Body of pancreas (tissue), 4 donors: ENCODE results near the gene IGHMBP2. TPM values are rescaled to one million over a fixed set of nuclear protein-coding genes. Genes with fewer than 3 reads are reported as not detected.

Experiments
- ATAC-seq: fragments of 150-250 bp; one replicate; pipeline ENCODE4 v1.9.1; 2016
- DNase-seq, 4 donors: peaks; one replicate each; pipeline ENCODE4 v3.0.0-alpha.2; 2019
- H3K27ac ChIP-seq, 4 donors: fragments of 200-600 bp; sonication (generic); 1 replicate in 3 of 4; 2 replicates in 1 of 4; pipeline versions ENCODE4 v1.5.1 to v1.6.1; 2016 to 2019; ENCODE audit warnings: mild to moderate bottlenecking in 1 of 4, mixed read lengths in 1 of 4, moderate library complexity in 1 of 4
- H3K27me3 ChIP-seq, 2 donors: fragments of 200-600 bp; sonication (generic); one replicate each; pipeline ENCODE4 v1.6.0; 2016; ENCODE audit warnings: mild to moderate bottlenecking in 1 of 2
- H3K36me3 ChIP-seq, 2 donors: fragments of 200-600 bp; sonication (generic); replicated peaks in 1 of 2; 2 replicates each; pipeline ENCODE4 v1.5.1; 2016; ENCODE audit warnings: low read depth in 2 of 2; ENCODE audit not compliant: insufficient read depth in 1 of 2
- H3K4me1 ChIP-seq: fragments of 200-600 bp; sonication (generic); one replicate; pipeline ENCODE4 v1.6.0; 2016
- H3K4me3 ChIP-seq, 2 donors: fragments of 200-600 bp; sonication (generic); 1 replicate in 1 of 2; 2 replicates in 1 of 2; pipeline ENCODE4 v1.5.1; 2016 to 2019
- H3K9me3 ChIP-seq, 3 donors: fragments of 200-600 bp; sonication (generic); 1 replicate in 2 of 3; 2 replicates in 1 of 3; pipeline ENCODE4 v1.5.1; 2016
- POLR2A ChIP-seq, 3 donors: fragments of 450-650 bp; IDR thresholded peaks; one replicate each; pipeline ENCODE4 v1.6.1; 2016; ENCODE audit warnings: antibody characterized with exemption in 3 of 3, mild to moderate bottlenecking in 2 of 3
- WGBS, 2 donors: methylation state at CpG; one replicate each; pipeline ENCODE4 v1.1.5; 2017; 5-methylcytosine and 5-hydroxymethylcytosine counted together
- intact Hi-C: fragments of 100-400 bp; cut with DNase I; formaldehyde crosslinking; loops from one replicate; pipeline ENCODE4 v1.15.1; 2023
- total RNA-seq, 2 donors: library from RNA; depleted of rRNA; stranded (reverse); fragments of >200 nt; gene quantifications; one replicate each; pipeline ENCODE4 v1.1.0, GENCODE V29; 2016
- TF ChIP-seq, protein P1 (sequence below), 7 experiments: fragments of 450-650 bp in 4 of 7; fragments of 200-600 bp in 3 of 7; sonication (generic) in 3 of 7; IDR thresholded peaks; one replicate each; pipeline ENCODE4 v1.5.1; 2016 to 2019; ENCODE audit warnings: antibody characterized with exemption in 7 of 7

Gene IGHMBP2
- total RNA-seq, 2 donors from 2014 or later: 6.2 to 17.1 TPM

DNA sequence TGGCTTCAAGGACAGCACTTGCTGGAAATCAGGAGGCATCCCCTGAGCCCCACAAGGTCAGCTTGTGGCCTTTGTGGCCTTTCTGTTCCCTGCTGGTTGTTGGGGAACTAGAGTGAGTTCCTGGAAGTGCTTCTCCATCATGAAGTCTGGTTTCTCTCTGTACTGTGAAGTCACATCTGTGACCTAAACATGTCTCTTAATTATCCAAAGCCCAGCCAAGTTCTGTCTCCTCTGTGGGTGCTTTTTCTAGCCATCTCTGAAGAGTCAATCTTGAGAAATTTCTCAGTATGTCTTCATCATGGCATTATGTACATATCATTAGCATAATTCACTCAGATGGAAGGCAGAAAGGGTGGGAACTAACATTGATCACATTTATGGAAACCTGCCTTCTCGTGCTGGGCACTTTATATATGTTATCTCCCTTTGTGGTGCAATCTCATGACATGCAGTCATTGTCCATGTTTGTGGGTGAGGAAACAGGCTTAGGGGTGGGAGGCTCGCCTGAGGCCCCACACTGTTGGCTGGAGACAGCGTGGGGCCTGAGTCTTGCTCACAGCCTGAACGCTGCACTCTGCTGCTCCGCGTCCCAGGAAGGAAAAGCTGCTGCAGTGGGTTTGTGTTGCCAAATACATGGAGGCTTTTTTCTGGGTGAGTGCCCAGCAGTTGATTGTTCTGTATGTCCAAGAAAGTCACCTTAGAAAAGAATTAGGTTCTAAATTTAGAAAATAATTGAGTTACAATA, 24.6 kb downstream of the IGHMBP2 start:
- ATAC-seq: no peak
- no peak for DNase-seq
- intact Hi-C loops: no loop called here
- Histone ChIP-seq H3K9me3 (peaks cover 0 to 7% (median 0%) of the 10 kb centered on the region in 3 donors), H3K36me3 (peaks cover 0 to 21% of the 10 kb centered on the region in 2 donors), H3K4me1 (no peaks in the 10 kb centered on the region), H3K27me3 (no peaks in the 10 kb centered on the region), H3K4me3 (no peak overlapping the region), H3K27ac (no peak overlapping the region)
- TF ChIP-seq POLR2A (IDR thresholded peaks at IDR 0.05): no peak
- TF ChIP-seq, protein P1, sequence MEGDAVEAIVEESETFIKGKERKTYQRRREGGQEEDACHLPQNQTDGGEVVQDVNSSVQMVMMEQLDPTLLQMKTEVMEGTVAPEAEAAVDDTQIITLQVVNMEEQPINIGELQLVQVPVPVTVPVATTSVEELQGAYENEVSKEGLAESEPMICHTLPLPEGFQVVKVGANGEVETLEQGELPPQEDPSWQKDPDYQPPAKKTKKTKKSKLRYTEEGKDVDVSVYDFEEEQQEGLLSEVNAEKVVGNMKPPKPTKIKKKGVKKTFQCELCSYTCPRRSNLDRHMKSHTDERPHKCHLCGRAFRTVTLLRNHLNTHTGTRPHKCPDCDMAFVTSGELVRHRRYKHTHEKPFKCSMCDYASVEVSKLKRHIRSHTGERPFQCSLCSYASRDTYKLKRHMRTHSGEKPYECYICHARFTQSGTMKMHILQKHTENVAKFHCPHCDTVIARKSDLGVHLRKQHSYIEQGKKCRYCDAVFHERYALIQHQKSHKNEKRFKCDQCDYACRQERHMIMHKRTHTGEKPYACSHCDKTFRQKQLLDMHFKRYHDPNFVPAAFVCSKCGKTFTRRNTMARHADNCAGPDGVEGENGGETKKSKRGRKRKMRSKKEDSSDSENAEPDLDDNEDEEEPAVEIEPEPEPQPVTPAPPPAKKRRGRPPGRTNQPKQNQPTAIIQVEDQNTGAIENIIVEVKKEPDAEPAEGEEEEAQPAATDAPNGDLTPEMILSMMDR (IDR thresholded peaks at IDR 0.05): no peak
- whole genome bisulfite sequencing, 2 donors: 78 to 95% methylated on average over 6 of the region's 6 CpGs

DNA sequence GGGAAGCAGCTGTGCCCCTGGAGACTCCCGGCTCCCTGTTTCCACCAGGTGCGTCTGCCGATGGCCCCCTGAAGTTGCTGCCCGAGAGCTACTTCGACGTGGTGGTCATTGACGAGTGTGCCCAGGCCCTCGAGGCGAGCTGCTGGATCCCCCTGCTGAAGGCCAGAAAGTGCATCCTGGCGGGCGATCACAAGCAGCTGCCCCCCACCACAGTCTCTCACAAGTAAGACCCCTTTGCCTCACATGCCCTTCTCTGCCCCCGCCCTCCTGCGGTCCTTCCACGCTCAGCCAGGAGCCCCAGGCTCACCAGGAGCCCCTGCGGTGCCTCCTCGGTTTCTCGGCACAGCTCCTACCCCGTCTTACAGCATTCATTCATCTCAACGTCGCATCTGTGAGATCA, 25.4 kb downstream of the IGHMBP2 start:
- no peak overlapping the region for H3K27ac ChIP-seq
- 93 to 96% methylated on average over 11 to 18 of the region's 20 CpGs for WGBS, 2 donors
- no peak for DNase-seq
- no peak for ATAC-seq
- H3K36me3 ChIP-seq: peaks cover 0 to 19% of the 10 kb centered on the region in 2 donors
- intact Hi-C loops: no loop called here
- H3K27me3 ChIP-seq: no peaks in the 10 kb centered on the region
- no peak overlapping the region for H3K4me3 ChIP-seq
- TF ChIP-seq, protein P1 (IDR thresholded peaks at IDR 0.05): no peak
- TF ChIP-seq POLR2A (IDR thresholded peaks at IDR 0.05): no peak
- H3K9me3 ChIP-seq: peaks cover 0 to 6% (median 0%) of the 10 kb centered on the region in 3 donors
- H3K4me1 ChIP-seq: no peaks in the 10 kb centered on the region

GRCh38 chr11:68929706-68930570, 26.2 kb downstream of the IGHMBP2 start:
- TF ChIP-seq, protein P1 (IDR thresholded peaks at IDR 0.05): no peak
- no peak for TF ChIP-seq POLR2A (IDR thresholded peaks at IDR 0.05)
- Histone ChIP-seq H3K9me3 (no peaks in the 10 kb centered on the region), H3K4me3 (no peak overlapping the region), H3K4me1 (no peaks in the 10 kb centered on the region), H3K36me3 (peaks cover 0 to 14% of the 10 kb centered on the region in 2 donors), H3K27ac (no peak overlapping the region), H3K27me3 (no peaks in the 10 kb centered on the region)
- DNase-seq (no peak), ATAC-seq (no peak)
- intact Hi-C loops: no loop called here
- WGBS, 2 donors: 90 to 96% methylated on average over 14 to 20 of the region's 20 CpGs

DNA sequence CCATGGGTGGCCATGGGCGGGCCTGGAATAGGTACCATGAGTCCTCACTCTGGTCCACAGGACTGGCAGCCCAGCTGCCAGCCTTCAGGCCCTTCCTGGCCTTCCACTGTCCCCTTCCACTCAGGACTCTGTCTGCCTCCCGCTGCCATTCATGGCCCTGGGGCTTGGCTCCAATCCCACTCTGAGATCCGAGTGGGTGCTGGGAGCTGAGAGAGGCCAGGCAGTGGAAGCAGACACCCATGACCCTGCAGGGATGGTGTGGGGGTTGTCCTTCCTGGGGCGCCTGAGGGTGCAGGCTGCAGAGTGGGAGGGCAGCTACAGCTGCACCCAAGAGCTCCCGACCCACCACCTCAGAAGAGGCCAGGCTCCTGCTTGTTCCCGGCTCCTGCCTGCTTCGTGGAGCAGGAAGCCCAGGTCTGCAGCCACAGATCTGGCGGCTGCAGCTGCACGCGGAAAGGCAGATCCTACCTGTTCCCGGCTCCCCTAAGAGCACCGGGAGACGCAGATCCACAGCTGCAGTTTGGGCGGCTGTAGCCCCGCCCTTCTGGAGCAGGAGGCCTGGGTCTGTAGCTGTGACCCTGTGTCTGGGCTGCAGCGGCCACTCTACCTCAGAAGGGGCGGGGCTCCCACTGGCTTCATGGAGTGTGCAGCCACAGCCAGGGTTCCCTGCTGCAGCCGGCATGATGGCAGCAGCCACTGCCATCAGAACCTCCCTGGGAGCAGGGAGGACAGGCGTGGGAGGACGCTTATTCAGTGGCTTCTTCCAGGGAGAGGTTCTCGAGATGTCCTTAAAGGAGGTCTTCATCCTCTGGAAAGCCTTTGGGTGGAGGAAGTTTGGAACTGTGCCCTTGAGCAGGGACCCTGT, 27.5 kb downstream of the IGHMBP2 start:
- Histone ChIP-seq H3K36me3 (peaks cover 0 to 16% of the 10 kb centered on the region in 2 donors), H3K27ac (no peak overlapping the region), H3K27me3 (no peaks in the 10 kb centered on the region), H3K9me3 (no peaks in the 10 kb centered on the region), H3K4me1 (no peaks in the 10 kb centered on the region), H3K4me3 (no peak overlapping the region)
- WGBS, 2 donors: 85 to 93% methylated on average over 7 to 15 of the region's 21 CpGs
- TF ChIP-seq, protein P1 (IDR thresholded peaks at IDR 0.05): no peak
- TF ChIP-seq POLR2A (IDR thresholded peaks at IDR 0.05): no peak
- intact Hi-C loops: no loop called here
- no peak for DNase-seq
- ATAC-seq: no peak
